SK-N-MC (cell line): ENCODE results near the gene SLC36A1.

Experiments used
- EZH2 ChIP-seq: fragments of 200-600 bp; sonication (generic); IDR thresholded peaks from one replicate; pipeline ENCODE4 v1.6.1; 2017; ENCODE audit warnings: antibody characterized with exemption
- FOXP2 ChIP-seq: optimal IDR thresholded peaks from 2 replicates; pipeline ENCODE3; 2011; ENCODE audit warnings: mild to moderate bottlenecking, moderate library complexity; ENCODE audit not compliant: insufficient read depth; ENCODE audit errors: extremely low read length, control extremely low read depth
- POLR2AphosphoS5 ChIP-seq: IDR thresholded peaks from 2 replicates; pipeline ENCODE4 v1.6.1; 2012; ENCODE audit warnings: mild to moderate bottlenecking, low read depth, low read length, borderline replicate concordance

- TF ChIP-seq EZH2, result no peak
- TF ChIP-seq POLR2AphosphoS5, result no peak
- TF ChIP-seq FOXP2, result no peak
Observed at GRCh38 chr5:151420127-151420526, 27.3 kb upstream of the SLC36A1 start.
